SK-N-MC (cell line): ENCODE data around the gene TRIM62.

Source experiments
- DNase-seq: peaks from one replicate; pipeline ENCODE4 v3.0.0-alpha.2; 2011; ENCODE audit warnings: low read depth, low spot score
- H3K27ac ChIP-seq: fragments of 200-600 bp; sonication (generic); 2 replicates; pipeline ENCODE4 v1.5.1; 2016; ENCODE audit warnings: mixed run types
- H3K36me3 ChIP-seq: fragments of 200-600 bp; sonication (generic); 2 replicates; pipeline ENCODE4 v1.6.1; 2017; ENCODE audit warnings: antibody characterized with exemption, low read length, mixed read lengths; ENCODE audit not compliant: insufficient read depth
- H3K4me3 ChIP-seq: fragments of 200-600 bp; sonication (generic); 2 replicates; pipeline ENCODE4 v1.5.1; 2016
- H3K9ac ChIP-seq: fragments of 200-600 bp; sonication (generic); 2 replicates; pipeline ENCODE4 v1.8.0; 2017; ENCODE audit warnings: mixed run types, mixed read lengths; ENCODE audit not compliant: insufficient read length
- H3K9me3 ChIP-seq: fragments of 200-600 bp; sonication (generic); 2 replicates; pipeline ENCODE4 v1.6.1; 2017; ENCODE audit warnings: low read depth, mild to moderate bottlenecking, antibody characterized with exemption, low read length, moderate library complexity, mixed read lengths
- EZH2 ChIP-seq: fragments of 200-600 bp; sonication (generic); IDR thresholded peaks from one replicate; pipeline ENCODE4 v1.6.1; 2017; ENCODE audit warnings: antibody characterized with exemption
- FOXP2 ChIP-seq: optimal IDR thresholded peaks from 2 replicates; pipeline ENCODE3; 2011; ENCODE audit warnings: mild to moderate bottlenecking, moderate library complexity; ENCODE audit not compliant: insufficient read depth; ENCODE audit errors: extremely low read length, control extremely low read depth
- POLR2AphosphoS5 ChIP-seq: IDR thresholded peaks from 2 replicates; pipeline ENCODE4 v1.6.1; 2012; ENCODE audit warnings: mild to moderate bottlenecking, low read depth, low read length, borderline replicate concordance

TRIM62 gene

GRCh38 chr1:33167650-33168447 lies 14.0 kb downstream of the TRIM62 start:
- Histone ChIP-seq H3K36me3 (no peaks in the 10 kb centered on the region), H3K4me3 (no peak overlapping the region), H3K9ac (no peak overlapping the region), H3K9me3 (no peaks in the 10 kb centered on the region), H3K27ac (no peak overlapping the region)
- TF ChIP-seq FOXP2, result no peak
- no peak for TF ChIP-seq EZH2
- no peak for TF ChIP-seq POLR2AphosphoS5
- DNase-seq, result no peak

DNA sequence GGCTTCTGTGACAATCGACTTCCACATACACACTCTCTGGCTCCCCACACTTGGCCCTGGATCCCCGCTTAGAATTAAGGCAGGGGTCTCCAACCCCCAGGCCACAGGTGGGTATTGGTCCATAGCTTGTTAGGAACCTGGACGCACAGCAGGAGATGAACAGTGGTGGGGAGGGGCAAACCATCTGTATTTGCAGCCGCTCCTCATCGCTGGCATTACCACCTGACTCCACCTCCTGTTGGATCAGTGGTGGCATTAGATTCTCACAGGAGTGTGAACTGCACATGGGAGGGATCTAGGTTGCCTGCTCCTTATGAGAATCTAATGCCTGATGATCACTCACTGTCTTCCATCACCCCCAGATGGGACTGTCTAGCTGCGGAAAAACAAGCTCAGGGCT lies 16.0 kb downstream of the TRIM62 start:
- Histone ChIP-seq H3K27ac (no peak overlapping the region), H3K9ac (no peak overlapping the region), H3K36me3 (no peaks in the 10 kb centered on the region), H3K9me3 (no peaks in the 10 kb centered on the region), H3K4me3 (no peak overlapping the region)
- DNase-seq, result no peak
- TF ChIP-seq EZH2 (no peak), FOXP2 (no peak), POLR2AphosphoS5 (no peak)

GRCh38 chr1:33165209-33165608 lies 16.6 kb downstream of the TRIM62 start:
- H3K36me3 ChIP-seq, result no peaks in the 10 kb centered on the region
- H3K9ac ChIP-seq, result no peak overlapping the region
- no peak overlapping the region for H3K4me3 ChIP-seq
- H3K9me3 ChIP-seq, result no peaks in the 10 kb centered on the region
- H3K27ac ChIP-seq, result no peak overlapping the region
- TF ChIP-seq POLR2AphosphoS5 (no peak), EZH2 (no peak), FOXP2 (no peak)
- no peak for DNase-seq

DNA sequence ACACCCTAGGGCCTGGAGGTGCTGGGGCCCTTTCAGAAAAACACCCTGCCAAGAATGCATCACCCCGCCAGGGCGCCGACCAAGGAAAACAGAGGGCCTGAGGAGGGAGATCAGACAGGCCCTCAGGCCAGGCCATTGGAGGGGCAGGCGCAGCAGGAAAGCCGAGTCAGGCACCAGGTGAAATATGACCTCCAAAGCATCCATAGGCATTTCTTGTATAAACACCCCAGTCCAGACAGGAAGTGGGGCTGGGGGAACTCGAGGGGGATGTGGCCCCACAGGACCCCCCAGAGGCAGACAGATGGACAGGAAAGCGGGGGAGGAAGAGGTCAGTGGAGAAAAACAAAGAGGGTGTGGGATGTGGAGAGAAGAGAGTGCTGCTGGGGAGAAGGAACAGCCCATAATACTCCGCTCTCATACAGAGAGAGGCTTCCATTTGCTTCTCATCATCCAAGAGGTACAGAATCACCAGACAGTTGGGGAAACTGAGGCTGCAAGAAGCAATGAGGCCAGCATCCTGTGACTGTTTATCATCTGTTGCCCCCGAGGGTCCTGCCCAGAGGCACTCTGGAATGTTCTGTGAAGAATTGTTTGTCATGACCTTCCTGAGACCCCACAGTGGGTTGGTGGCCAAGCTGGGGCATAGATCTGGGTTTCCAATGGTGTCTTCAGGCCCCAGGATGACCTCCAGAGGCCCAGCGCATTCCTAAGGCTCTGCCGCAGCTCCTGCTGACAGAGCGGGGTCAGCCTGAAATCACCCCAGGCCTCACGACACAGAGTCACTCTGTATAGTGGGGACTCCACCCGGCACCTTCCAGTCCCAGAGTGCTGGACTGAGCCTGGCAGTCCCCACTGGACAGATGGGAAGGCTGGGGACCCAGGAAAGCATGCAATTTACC lies 18.0 kb downstream of the TRIM62 start:
- Histone ChIP-seq H3K4me3 (no peak overlapping the region), H3K9me3 (no peaks in the 10 kb centered on the region), H3K9ac (no peak overlapping the region), H3K36me3 (no peaks in the 10 kb centered on the region), H3K27ac (no peak overlapping the region)
- no peak for DNase-seq
- TF ChIP-seq EZH2 (no peak), FOXP2 (no peak), POLR2AphosphoS5 (no peak)

- no peak for DNase-seq
- Histone ChIP-seq H3K4me3 (no peak overlapping the region), H3K36me3 (no peaks in the 10 kb centered on the region), H3K9me3 (no peaks in the 10 kb centered on the region), H3K9ac (no peak overlapping the region), H3K27ac (no peak overlapping the region)
- TF ChIP-seq FOXP2 (no peak), EZH2 (no peak), POLR2AphosphoS5 (no peak)
These were observed 19.7 kb downstream of the TRIM62 start for GRCh38 chr1:33162141-33162540.

DNA sequence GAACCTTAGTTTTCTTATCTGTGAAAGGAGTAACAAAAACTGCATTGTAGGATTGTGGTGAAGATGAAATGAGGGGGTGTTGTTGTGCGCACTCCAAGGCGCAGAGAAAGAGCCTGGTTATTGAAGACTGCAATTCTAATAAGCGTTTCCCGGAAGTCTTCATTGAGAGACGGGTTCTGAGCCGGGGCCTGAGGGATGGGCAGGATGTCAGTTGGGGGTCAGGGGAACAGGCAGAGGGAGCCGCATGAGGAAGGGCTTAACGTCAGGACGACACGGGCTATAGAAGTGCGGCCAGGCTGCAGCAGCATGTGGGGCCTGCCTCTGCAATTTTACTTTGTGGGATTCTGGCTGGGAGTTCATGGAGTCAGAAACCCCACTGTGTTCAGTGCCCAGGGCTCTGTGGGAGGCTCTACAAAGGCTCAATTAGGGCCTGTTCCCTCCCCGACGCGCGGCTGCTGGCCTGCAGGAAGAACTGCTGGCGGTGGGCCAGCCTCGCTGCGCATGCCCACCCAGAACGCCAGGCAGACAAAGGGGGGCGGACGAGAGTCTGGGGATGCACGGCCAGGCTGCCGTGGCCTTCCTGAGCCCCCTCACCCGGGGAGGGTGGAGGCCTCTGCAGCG lies 20.7 kb downstream of the TRIM62 start:
- H3K4me3 ChIP-seq, result peak overlapping the region; percentile 26; the same call in 1 of the 2 replicates
- peak overlapping the region; percentile 29 for H3K9ac ChIP-seq
- no peaks in the 10 kb centered on the region for H3K9me3 ChIP-seq
- no peak for DNase-seq
- TF ChIP-seq EZH2, result no peak
- TF ChIP-seq POLR2AphosphoS5, result peak; percentile 34; the same call in 1 of the 2 replicates
- no peaks in the 10 kb centered on the region for H3K36me3 ChIP-seq
- H3K27ac ChIP-seq, result no peak overlapping the region

- Histone ChIP-seq H3K27ac (no peak overlapping the region), H3K4me3 (no peak overlapping the region), H3K9ac (no peak overlapping the region), H3K9me3 (no peaks in the 10 kb centered on the region), H3K36me3 (no peaks in the 10 kb centered on the region)
- DNase-seq, result no peak
- TF ChIP-seq POLR2AphosphoS5, result no peak
- no peak for TF ChIP-seq EZH2
- no peak for TF ChIP-seq FOXP2
These were observed 22.3 kb downstream of the TRIM62 start for GRCh38 chr1:33159577-33159976.

DNA sequence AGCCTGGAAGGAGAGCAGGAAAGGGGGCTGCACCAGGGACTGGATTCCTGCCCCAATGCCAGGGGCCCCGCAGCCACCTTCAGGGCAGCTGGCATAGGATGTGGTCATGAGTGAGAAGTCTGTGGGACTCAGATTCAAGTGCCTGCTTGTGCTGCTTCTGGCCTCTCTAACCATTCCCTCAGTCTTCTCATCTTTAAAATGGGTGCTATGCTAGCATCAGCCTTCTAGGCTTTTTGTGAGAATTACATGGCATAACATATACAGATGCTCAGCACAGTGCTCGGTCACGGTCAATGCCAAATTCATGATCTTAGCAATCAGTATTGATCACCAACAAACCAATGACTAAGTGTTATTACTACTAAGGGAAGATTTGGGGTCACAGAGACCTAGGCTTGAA lies 23.5 kb downstream of the TRIM62 start:
- Histone ChIP-seq H3K27ac (no peak overlapping the region), H3K36me3 (no peaks in the 10 kb centered on the region), H3K4me3 (no peak overlapping the region), H3K9ac (no peak overlapping the region), H3K9me3 (no peaks in the 10 kb centered on the region)
- no peak for TF ChIP-seq POLR2AphosphoS5
- TF ChIP-seq FOXP2, result no peak
- TF ChIP-seq EZH2, result no peak
- no peak for DNase-seq
